ENCODE data around the gene AMELY.
"Not testable (repeated sequence)": the region's sequence is repeated elsewhere in the genome, so short reads cannot be mapped to it uniquely, and the experiment has no call there.

DNA sequence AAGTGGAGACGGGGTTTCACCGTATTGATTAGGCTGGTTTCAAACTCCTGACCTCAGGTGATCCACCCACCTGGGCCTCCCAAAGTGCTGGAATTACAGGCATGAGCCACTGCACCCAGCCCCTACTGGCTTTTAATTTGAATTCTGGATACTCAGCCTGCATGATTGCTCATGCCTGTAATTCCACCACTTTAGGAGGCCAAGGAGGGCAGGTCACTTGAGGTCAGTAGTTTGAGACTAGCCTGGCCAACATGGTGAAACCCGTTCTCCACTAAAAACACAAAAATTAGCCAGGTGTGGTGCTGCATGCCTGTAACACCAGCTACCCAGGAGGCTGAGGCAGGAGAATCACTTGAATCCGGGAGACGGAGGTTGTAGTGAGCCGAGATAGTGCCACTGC, 3.5 kb downstream of the AMELY start:
- TF ChIP-seq, protein P1, sequence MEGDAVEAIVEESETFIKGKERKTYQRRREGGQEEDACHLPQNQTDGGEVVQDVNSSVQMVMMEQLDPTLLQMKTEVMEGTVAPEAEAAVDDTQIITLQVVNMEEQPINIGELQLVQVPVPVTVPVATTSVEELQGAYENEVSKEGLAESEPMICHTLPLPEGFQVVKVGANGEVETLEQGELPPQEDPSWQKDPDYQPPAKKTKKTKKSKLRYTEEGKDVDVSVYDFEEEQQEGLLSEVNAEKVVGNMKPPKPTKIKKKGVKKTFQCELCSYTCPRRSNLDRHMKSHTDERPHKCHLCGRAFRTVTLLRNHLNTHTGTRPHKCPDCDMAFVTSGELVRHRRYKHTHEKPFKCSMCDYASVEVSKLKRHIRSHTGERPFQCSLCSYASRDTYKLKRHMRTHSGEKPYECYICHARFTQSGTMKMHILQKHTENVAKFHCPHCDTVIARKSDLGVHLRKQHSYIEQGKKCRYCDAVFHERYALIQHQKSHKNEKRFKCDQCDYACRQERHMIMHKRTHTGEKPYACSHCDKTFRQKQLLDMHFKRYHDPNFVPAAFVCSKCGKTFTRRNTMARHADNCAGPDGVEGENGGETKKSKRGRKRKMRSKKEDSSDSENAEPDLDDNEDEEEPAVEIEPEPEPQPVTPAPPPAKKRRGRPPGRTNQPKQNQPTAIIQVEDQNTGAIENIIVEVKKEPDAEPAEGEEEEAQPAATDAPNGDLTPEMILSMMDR (IDR thresholded peaks at IDR 0.05) = not testable (repeated sequence)
- TF ChIP-seq POLR2AphosphoS5 (IDR thresholded peaks at IDR 0.05) = not testable (repeated sequence)

Measured in upper lobe of left lung (tissue), 4 donors.